Esophagus squamous epithelium (tissue), 5 donors: ENCODE results near the gene GSTM4. TPM values are rescaled to one million over a fixed set of nuclear protein-coding genes. Genes with fewer than 3 reads are reported as not detected.
"Not testable (repeated sequence)": the region's sequence is repeated elsewhere in the genome, so short reads cannot be mapped to it uniquely, and the experiment has no call there.

Experiments used
- DNase-seq: peaks from one replicate; lab custom pipeline; 2025; lab: John Stamatoyannopoulos, UW
- H3K27ac ChIP-seq, 4 donors: fragments of 200-600 bp; sonication (generic); one replicate each; pipeline ENCODE4 v1.5.1; 2016 to 2019; ENCODE audit warnings: mild to moderate bottlenecking in 1 of 4
- H3K27me3 ChIP-seq, 4 donors: fragments of 200-600 bp; sonication (generic); 1 replicate in 3 of 4; 2 replicates in 1 of 4; pipeline versions ENCODE4 v1.5.1 to v1.6.0; 2017 to 2021; ENCODE audit warnings: antibody characterized with exemption in 1 of 4
- H3K36me3 ChIP-seq, 3 donors: fragments of 200-600 bp; sonication (generic); one replicate each; pipeline ENCODE4 v1.5.1; 2016 to 2019
- H3K4me1 ChIP-seq, 3 donors: fragments of 200-600 bp; sonication (generic); one replicate each; pipeline ENCODE4 v1.5.1; 2017 to 2019
- H3K4me3 ChIP-seq, 4 donors: fragments of 200-600 bp; sonication (generic); 1 replicate in 3 of 4; 2 replicates in 1 of 4; pipeline ENCODE4 v1.5.1; 2016 to 2019; ENCODE audit warnings: mild to moderate bottlenecking in 2 of 4, moderate library complexity in 1 of 4
- H3K9me3 ChIP-seq, 3 donors: fragments of 200-600 bp; sonication (generic); one replicate each; pipeline ENCODE4 v1.5.1; 2016 to 2019
- POLR2A ChIP-seq, 4 donors: fragments of 450-650 bp; IDR thresholded peaks; one replicate each; pipeline ENCODE4 v1.6.1; 2017; ENCODE audit warnings: antibody characterized with exemption in 4 of 4, mild to moderate bottlenecking in 4 of 4, moderate library complexity in 3 of 4
- WGBS, 2 donors: methylation state at CpG; one replicate each; pipeline ENCODE4 v1.1.5; 2018; 5-methylcytosine and 5-hydroxymethylcytosine counted together
- intact Hi-C: fragments of 100-400 bp; cut with DNase I; formaldehyde crosslinking; loops from one replicate; pipeline ENCODE4 v1.15.0; 2022
- total RNA-seq, 4 donors: library from RNA; depleted of rRNA; stranded (reverse); fragments of >200 nt; gene quantifications; one replicate each; pipeline ENCODE4 v1.1.0, GENCODE V29; 2016
- TF ChIP-seq, protein P1 (sequence below), 6 experiments: fragments of 450-650 bp in 4 of 6; fragments of 200-600 bp in 2 of 6; sonication (generic) in 2 of 6; IDR thresholded peaks; one replicate each; pipeline ENCODE4 v1.5.1; 2016 to 2019; ENCODE audit warnings: antibody characterized with exemption in 6 of 6, mild to moderate bottlenecking in 4 of 6, moderate library complexity in 4 of 6
- donor health status: DM: yes; HTN: yes; CAD: no.

Gene GSTM4
- total RNA-seq, 4 donors from 2014 or later: 13.5 to 53.5 (median 29.4) TPM

GRCh38 chr1:109677459-109677858 is 21.6 kb downstream of the GSTM4 start:
- DNase-seq: no peak
- intact Hi-C loops: no loop called here
- Histone ChIP-seq H3K36me3 (peaks cover 0 to 15% (median 0%) of the 10 kb centered on the region in 3 donors), H3K27me3 (no peaks in the 10 kb centered on the region), H3K4me3 (no peak overlapping the region), H3K9me3 (no peaks in the 10 kb centered on the region), H3K27ac (no peak overlapping the region), H3K4me1 (no peaks in the 10 kb centered on the region)
- 77 to 78% methylated on average over 3 of the region's 3 CpGs for WGBS, 2 donors
- TF ChIP-seq, protein P1, sequence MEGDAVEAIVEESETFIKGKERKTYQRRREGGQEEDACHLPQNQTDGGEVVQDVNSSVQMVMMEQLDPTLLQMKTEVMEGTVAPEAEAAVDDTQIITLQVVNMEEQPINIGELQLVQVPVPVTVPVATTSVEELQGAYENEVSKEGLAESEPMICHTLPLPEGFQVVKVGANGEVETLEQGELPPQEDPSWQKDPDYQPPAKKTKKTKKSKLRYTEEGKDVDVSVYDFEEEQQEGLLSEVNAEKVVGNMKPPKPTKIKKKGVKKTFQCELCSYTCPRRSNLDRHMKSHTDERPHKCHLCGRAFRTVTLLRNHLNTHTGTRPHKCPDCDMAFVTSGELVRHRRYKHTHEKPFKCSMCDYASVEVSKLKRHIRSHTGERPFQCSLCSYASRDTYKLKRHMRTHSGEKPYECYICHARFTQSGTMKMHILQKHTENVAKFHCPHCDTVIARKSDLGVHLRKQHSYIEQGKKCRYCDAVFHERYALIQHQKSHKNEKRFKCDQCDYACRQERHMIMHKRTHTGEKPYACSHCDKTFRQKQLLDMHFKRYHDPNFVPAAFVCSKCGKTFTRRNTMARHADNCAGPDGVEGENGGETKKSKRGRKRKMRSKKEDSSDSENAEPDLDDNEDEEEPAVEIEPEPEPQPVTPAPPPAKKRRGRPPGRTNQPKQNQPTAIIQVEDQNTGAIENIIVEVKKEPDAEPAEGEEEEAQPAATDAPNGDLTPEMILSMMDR (IDR thresholded peaks at IDR 0.05): no peak
- no peak for TF ChIP-seq POLR2A (IDR thresholded peaks at IDR 0.05)

DNA sequence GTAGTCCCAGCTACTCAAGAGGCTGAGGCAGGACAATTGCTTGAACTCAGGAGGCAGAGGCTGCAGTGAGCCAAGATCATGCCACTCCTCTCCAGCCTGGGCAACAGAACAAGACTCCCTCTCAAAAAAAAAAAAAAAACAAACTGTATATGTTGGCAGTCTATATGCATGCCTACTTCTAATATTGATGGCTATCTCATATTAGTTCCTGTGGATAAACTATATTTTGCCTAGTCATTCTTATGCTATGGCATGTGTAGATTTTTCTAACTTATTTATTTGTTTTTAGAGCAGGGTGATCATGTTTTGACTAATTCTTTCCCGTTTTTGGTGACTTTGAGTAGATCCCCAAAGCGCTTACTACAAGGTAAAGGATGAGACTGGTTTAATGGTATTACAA is 22.7 kb downstream of the GSTM4 start:
- H3K36me3 ChIP-seq, intact Hi-C loops, H3K27ac ChIP-seq, DNase-seq, H3K4me1 ChIP-seq, H3K4me3 ChIP-seq, H3K27me3 ChIP-seq, H3K9me3 ChIP-seq: not testable (repeated sequence)
- WGBS, 2 donors: 84 to 86% methylated on average over 2 of the region's 2 CpGs

DNA sequence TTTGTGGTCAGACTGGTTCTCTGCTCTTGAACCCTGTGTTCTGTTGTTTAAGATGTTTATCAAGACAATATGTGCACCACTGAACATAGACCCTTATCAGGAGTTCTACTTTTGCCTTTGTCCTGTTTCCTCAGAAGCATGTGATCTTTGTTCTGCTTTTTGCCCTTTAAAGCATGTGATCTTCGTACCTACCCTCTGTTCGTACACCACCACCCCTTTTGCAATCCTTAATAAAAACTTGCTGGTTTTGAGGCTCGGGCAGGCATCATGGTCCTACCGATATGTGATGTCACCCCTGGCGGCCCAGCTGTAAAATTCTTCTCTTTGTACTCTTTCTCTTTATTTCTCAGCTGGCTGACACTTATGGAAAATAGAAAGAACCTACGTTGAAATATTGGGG is 28.9 kb downstream of the GSTM4 start:
- H3K4me3 ChIP-seq, H3K27me3 ChIP-seq, H3K27ac ChIP-seq, DNase-seq, H3K36me3 ChIP-seq, intact Hi-C loops, H3K9me3 ChIP-seq, H3K4me1 ChIP-seq: not testable (repeated sequence)
- 74% methylated on average over 3 of the region's 6 CpGs; no CpG with 5 or more reads in 1 of the 2 donors for WGBS, 2 donors

DNA sequence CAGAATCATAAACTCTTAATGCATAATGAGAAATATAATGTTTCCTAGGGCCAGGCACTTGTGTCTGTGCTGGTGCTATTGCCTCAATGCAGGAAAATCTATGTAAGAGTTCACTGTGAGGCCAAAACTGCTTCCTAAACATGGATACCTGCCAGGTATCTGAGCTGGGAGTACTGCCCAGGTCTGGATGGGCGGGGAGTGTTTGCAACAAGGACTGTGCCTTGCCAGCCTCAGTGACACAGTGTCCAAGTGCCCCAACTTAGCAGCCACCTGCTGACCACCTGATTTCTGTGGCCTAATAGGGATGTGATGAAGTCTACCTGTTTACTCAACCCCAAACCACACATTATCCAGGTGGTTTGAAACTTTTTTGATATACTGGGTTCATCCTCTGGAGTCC is 29.5 kb downstream of the GSTM4 start:
- H3K9me3 ChIP-seq, H3K36me3 ChIP-seq, H3K27ac ChIP-seq, DNase-seq, H3K27me3 ChIP-seq, H3K4me1 ChIP-seq, H3K4me3 ChIP-seq, intact Hi-C loops: not testable (repeated sequence)
- WGBS, 2 donors: no CpG with 5 or more reads among the region's 1 CpG

- H3K27ac ChIP-seq, H3K9me3 ChIP-seq, H3K27me3 ChIP-seq, DNase-seq, H3K36me3 ChIP-seq, H3K4me1 ChIP-seq, intact Hi-C loops, H3K4me3 ChIP-seq: not testable (repeated sequence)
- WGBS, 2 donors: 35% methylated on average over 2 of the region's 4 CpGs; no CpG with 5 or more reads in 1 of the 2 donors
Observed at GRCh38 chr1:109685890-109686289, 30.0 kb downstream of the GSTM4 start.

GRCh38 chr1:109687109-109687508 is 31.2 kb downstream of the GSTM4 start:
- intact Hi-C loops, H3K36me3 ChIP-seq, DNase-seq, H3K9me3 ChIP-seq, H3K4me1 ChIP-seq, H3K27me3 ChIP-seq: not testable (repeated sequence)
- H3K4me3 ChIP-seq: peak overlapping the region in 1 of 4 donors; percentile 72
- H3K27ac ChIP-seq: peak overlapping the region in 1 of 4 donors; percentile 87
- whole genome bisulfite sequencing, 2 donors: no CpG with 5 or more reads among the region's 11 CpGs

DNA sequence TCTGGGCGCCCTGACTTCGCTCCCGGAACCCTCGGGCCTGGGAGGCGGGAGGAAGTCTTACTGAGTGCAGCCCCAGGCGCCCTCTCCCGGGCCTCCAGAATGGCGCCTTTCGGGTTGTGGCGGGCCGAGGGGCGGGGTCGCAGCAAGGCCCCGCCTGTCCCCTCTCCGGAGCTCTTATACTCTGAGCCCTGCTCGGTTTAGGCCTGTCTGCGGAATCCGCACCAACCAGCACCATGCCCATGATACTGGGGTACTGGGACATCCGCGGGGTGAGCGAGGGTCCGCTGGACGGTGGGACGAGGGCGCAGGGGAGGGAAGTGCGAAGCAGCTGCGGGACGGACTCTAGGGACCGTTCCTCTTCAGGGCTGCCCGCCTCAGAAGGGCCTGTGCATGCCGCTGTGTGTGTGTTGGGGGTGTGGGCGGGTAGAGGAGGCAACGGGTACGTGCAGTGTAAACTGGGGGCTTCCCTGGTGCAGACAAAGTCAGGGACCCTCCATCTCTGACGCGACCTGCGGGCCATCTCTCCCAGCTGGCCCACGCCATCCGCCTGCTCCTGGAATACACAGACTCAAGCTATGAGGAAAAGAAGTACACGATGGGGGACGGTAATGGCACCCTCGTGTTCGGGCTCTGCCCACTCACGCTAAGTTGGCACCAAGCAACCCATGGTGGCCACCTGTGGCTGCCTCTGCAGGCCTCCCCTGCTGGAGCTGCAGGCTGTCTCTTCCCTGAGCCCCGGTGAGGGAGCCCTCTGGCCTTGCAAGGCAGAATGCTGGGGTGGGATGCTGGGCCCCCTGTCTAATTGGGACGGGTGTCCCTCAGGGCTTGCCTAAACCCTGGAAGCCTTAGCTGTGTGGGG is 32.0 kb downstream of the GSTM4 start, which contains the start of gene GSTM1:
Gene GSTM1, plus strand, starts transcription at position 177 of the 859 bp plus-strand sequence. Its CDS starts 57 bp downstream, at position 234.
- no peak for DNase-seq
- TF ChIP-seq POLR2A (IDR thresholded peaks at IDR 0.05): peak in 1 of 4 donors; percentile 59
- TF ChIP-seq, protein P1 (IDR thresholded peaks at IDR 0.05): peak in 2 of 6 experiments; percentile 23 to 24
- H3K27me3 ChIP-seq: no peaks in the 10 kb centered on the region
- H3K27ac ChIP-seq: peak within 1 kb of the TSS in 1 of 4 donors; percentile 87
- no CpG with 5 or more reads among the region's 46 CpGs for WGBS, 2 donors
- H3K4me3 ChIP-seq: peak within 1 kb of the TSS in 1 of 4 donors; percentile 72
- no peaks in the 10 kb centered on the region for H3K36me3 ChIP-seq
- intact Hi-C loops: no loop called here
- no peaks in the 10 kb centered on the region for H3K4me1 ChIP-seq
- H3K9me3 ChIP-seq: no peaks in the 10 kb centered on the region
